ENCODE data around the gene THSD4.

DNA sequence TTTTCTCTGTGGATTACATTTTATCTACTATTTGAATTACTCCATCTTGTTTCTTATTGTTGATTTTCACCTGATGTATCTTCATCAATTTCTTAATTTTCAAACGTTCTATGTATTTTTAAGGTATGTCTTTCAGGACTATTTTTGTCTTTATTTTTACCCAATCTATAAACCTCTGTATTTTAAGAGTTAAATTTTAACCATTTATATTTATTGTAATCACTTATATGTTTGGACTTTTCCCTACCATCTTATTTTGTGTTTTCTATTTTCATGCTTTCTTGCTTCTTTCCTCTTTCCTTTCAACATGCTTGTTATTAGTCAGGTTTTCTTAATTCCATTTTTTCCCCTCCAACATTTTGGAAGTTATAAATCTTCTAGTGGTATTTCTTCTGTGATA is 645.6 kb downstream of the THSD4 start:
- TF ChIP-seq POLR2A (IDR thresholded peaks at IDR 0.05; ENCODE audit: low read depth, low read length) (no peak), TAF1 (IDR thresholded peaks at IDR 0.05; ENCODE audit: borderline replicate concordance, low read depth, low read length) (no peak), POLR2AphosphoS5 (IDR thresholded peaks at IDR 0.05; ENCODE audit: low read depth, low read length) (no peak)
